Activated CD8-positive, alpha-beta memory T cell treated with anti-CD3 and anti-CD28 coated beads for 36 hours (primary cell): ENCODE data around the gene SOX5. TPM values are rescaled to one million over a fixed set of nuclear protein-coding genes. Genes with fewer than 3 reads are reported as not detected.
"Not testable (repeated sequence)": the region's sequence is repeated elsewhere in the genome, so short reads cannot be mapped to it uniquely, and the experiment has no call there.

Experiments used
- CTCF ChIA-PET: fragments of 350-600 bp; sonication (Branson Sonifier 250); formaldehyde crosslinking; loops from one replicate; lab custom pipeline; 2021; ENCODE audit warnings: antibody characterized with exemption; lab: Charles Lee
- POLR2A ChIA-PET: fragments of 350-600 bp; sonication (Branson Sonifier 250); formaldehyde crosslinking; loops from one replicate; lab custom pipeline; 2021; ENCODE audit warnings: antibody characterized with exemption; lab: Charles Lee
- total RNA-seq, 2 experiments: library from RNA; stranded (reverse); gene quantifications; one replicate each; pipeline ENCODE4 v1.2.3, GENCODE V29; 2021

Gene SOX5
- total RNA-seq, 2 experiments from 2014 or later = 0.04 TPM; not detected in 1

- ChIA-PET POLR2A (no interaction called here), CTCF (no interaction called here)
These were observed 28.2 kb downstream of the SOX5 start for GRCh38 chr12:23921099-23921856.

- ChIA-PET CTCF (no interaction called here), POLR2A (no interaction called here)
These were observed 37.9 kb downstream of the SOX5 start for GRCh38 chr12:23911574-23911973.

DNA sequence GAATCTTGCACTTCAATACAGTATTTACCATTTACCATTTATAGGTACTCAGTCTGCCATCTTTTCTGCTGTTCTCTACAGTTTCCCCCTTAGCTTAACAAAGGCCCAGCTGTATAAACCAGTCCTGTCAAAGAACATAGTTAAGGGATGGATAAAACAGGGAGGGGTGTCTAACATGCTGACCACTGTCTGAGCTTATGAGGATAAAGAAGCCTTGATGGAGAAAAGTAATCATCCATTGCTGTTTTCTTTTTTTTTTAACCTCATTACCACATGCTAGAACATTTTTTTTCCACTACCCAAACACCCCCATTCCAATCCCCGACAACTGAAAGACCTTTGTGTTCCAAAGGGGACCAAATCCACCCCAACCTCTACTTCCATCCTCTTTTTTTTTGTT, 39.9 kb downstream of the SOX5 start:
- CTCF ChIA-PET = no interaction called here
- POLR2A ChIA-PET = no interaction called here

GRCh38 chr12:23906329-23906728, 43.1 kb downstream of the SOX5 start:
- CTCF ChIA-PET = no interaction called here
- POLR2A ChIA-PET = no interaction called here

- ChIA-PET POLR2A (no interaction called here), CTCF (interaction anchor here (0.5 kb wide), 1 partner anchor 1193 kb away, joined by 3 read pairs; no protein-coding TSS in a partner anchor)
These were observed 50.0 kb downstream of the SOX5 start for GRCh38 chr12:23899434-23899833.

- CTCF ChIA-PET = no interaction called here
- POLR2A ChIA-PET = no interaction called here
These were observed 51.3 kb downstream of the SOX5 start for GRCh38 chr12:23898121-23898520.

GRCh38 chr12:23895792-23896218, 53.7 kb downstream of the SOX5 start:
- ChIA-PET POLR2A (no interaction called here), CTCF (interaction anchor here (0.7 kb wide), 1 partner anchor 87 kb away, joined by 3 read pairs; no protein-coding TSS in a partner anchor)

DNA sequence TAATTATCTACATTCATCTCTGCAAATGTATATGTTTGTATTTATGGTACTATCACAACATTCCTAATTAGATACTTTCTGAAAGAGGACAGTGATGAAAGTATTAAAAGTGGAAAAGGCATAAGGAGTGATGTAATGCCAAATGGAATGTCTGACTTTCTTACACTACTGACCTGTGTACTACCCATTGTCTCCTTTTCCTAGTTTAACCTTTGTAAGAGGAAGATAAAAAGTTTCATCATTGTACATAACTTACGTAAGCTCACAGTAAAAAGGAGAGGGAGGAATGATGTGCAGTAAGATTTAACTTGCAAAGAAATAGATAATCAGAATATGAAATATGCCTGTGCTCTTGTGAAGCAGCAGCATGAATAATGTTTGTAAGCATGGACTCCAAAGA, 55.9 kb downstream of the SOX5 start:
- ChIA-PET POLR2A (no interaction called here), CTCF (no interaction called here)

DNA sequence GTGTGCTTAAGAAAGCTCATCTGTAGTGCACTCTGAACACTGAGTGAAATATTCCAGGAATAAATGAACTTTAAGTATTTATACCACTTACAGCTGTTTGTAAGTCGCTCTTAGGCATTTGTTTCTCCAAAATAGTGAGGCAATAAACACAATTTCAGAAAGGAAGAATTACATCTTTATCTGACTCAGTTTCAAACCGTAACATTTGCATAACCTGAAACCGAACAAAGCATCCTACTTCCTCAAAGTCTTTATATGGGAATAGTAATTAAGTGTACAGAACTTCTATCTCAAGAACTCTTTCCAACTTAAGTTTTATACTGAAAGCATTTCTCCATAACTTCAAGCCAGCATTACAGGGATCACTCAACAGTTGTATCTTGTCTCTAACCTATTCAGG, 58.4 kb downstream of the SOX5 start:
- ChIA-PET CTCF (no interaction called here), POLR2A (no interaction called here)

- CTCF ChIA-PET = no interaction called here
These were observed 60.4 kb downstream of the SOX5 start for GRCh38 chr12:23889069-23889440.

GRCh38 chr12:23888396-23889068, 60.9 kb downstream of the SOX5 start:
- ChIA-PET POLR2A (no interaction called here), CTCF (no interaction called here)

More at GRCh38 chr12:23889069-23889440, 60.4 kb downstream of the SOX5 start:
- POLR2A ChIA-PET = no interaction called here

GRCh38 chr12:23887055-23887835, 62.2 kb downstream of the SOX5 start:
- POLR2A ChIA-PET = no interaction called here

DNA sequence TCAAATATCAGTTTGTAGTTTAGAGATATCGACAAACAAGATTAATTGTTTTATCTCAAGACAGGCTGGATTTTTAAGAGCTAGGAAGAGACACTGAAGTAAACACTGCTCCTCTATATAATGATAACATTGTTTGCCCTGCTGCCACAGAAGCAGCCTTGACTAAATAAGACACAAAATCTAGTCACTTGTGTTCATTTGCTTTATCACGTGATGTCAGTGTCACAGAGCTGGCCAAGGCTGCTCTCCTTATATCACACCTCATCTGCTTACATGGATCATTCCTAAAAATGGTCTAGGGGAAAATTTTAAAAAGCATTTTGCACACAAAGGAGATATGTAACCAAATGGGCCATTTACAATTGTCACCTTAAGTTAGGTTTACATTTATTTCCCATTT, 64.1 kb downstream of the SOX5 start:
- POLR2A ChIA-PET = no interaction called here

More at GRCh38 chr12:23887055-23887835, 62.2 kb downstream of the SOX5 start:
- CTCF ChIA-PET = no interaction called here

DNA sequence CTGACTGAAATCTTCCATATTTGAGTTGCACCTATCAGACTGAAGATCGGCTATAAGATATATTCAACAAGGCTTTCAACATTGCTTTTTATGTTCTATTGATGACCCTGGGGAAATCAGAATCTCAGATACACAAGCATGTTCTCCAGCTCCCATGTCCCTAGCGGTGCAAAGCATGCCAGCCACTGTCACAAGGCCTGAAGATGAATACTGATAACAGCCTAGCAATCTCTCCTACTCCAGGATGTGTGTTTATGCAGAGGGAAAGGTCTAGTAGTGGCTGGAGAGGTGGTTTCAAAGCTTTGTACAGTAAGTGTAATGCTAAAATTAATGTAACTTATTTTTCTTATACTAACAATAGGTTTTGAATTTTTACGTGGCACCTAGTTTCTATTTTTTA, 64.6 kb downstream of the SOX5 start:
- CTCF ChIA-PET = no interaction called here
- POLR2A ChIA-PET = no interaction called here

More for the DNA sequence above, 64.1 kb downstream of the SOX5 start:
- CTCF ChIA-PET = no interaction called here

DNA sequence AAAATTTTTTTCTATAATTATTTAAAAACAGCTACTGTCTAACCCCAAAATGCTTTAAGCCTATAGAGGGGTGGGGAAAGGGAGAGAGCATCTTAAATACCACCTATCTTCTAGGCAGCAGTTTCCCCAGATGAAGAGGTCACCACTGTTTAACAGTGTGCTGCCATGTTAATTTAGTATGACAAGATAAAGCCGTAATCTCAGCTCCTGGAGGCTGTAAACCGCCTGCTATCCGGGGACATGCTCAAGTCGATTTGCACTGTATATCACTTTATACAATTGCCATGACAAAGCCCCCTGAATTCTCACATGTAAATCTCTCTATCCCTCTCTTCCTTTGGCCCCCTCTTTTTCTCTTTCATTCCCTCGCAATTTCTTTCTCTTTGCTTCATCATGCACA, 68.5 kb downstream of the SOX5 start:
- CTCF ChIA-PET = no interaction called here
- POLR2A ChIA-PET = no interaction called here

GRCh38 chr12:23876618-23877017, 72.9 kb downstream of the SOX5 start:
- POLR2A ChIA-PET = not testable (repeated sequence)

GRCh38 chr12:23867794-23868193, 81.7 kb downstream of the SOX5 start:
- CTCF ChIA-PET = no interaction called here
- POLR2A ChIA-PET = no interaction called here

More at GRCh38 chr12:23876618-23877017, 72.9 kb downstream of the SOX5 start:
- CTCF ChIA-PET = not testable (repeated sequence)

DNA sequence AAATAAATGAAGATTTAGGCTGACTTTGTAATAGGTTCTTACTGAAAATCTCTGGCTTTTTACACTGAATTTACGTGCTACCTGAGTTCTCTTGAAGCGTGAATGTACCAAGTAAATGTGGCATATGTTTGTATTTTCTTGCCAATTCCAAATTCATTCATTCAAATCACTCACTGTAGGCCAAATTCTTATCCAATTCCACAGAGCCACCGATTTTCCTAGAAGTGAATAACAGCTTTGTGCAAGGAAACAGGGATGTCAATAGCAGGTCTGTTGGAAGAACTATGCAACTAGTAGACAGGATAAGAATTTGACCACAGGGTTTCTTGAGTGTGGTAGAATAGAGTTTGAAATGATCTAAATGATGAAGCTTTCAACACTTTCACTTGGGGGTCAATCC, 86.8 kb downstream of the SOX5 start:
- ChIA-PET POLR2A (no interaction called here), CTCF (no interaction called here)

DNA sequence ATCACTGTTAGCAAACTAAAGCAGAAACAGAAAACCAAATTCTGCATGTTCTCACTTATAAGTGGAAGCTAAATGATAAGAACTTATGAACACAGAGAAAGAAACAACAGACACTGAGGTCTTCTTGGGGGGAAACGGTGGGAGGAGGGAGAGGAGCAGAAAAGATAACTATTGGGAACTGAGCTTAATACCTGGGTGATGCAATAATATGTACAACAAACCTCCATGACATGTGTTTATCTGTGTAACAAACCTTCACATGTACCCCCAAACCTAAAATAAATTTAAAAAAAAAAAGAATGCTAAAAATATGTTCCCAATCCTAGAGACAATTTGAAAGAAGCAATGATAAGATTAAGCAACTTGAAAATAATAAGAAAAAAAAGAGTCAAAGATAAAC, 89.5 kb downstream of the SOX5 start:
- ChIA-PET POLR2A (no interaction called here), CTCF (no interaction called here)

DNA sequence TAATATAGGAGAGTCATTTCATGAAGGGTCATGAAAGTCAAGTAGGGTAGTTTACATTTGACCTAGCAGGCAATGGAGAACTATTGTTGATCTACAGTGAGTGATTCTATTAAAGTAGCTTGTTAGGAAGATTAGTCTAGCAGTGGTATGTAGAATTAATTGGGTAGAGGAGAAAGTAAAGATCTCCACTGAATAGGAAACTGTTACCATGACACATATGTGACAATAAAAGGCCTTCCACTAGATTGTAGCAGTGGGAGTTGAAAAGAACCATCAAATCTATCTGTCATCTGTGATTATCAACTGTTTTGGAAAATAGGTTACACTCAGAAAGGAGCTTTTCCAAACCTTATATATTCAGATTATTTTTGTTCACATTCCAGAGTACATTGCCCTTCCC, 92.3 kb downstream of the SOX5 start:
- POLR2A ChIA-PET = no interaction called here
- CTCF ChIA-PET = no interaction called here
